Osteoblast (primary cell): Measurements from ENCODE around the gene AKAP7. TPM values are rescaled to one million over a fixed set of nuclear protein-coding genes. Genes with fewer than 3 reads are reported as not detected.
A peak's percentile ranks its signal among the peaks of the same experiment; 100 is the strongest.

Experiments used
- DNase-seq: peaks from one replicate; pipeline ENCODE4 v3.0.0; 2011; ENCODE audit warnings: low spot score, mixed read lengths; ENCODE audit not compliant: insufficient read length; ENCODE audit errors: missing footprints
- H2AFZ ChIP-seq: 2 replicates; pipeline ENCODE4 v1.6.0; 2011; ENCODE audit warnings: mild to moderate bottlenecking, low read length
- H3K27ac ChIP-seq: 2 replicates; pipeline ENCODE4 v1.5.1; 2011; ENCODE audit warnings: mild to moderate bottlenecking, low read depth, low read length, moderate library complexity
- H3K27me3 ChIP-seq: 2 replicates; pipeline ENCODE4 v1.6.0; 2012; ENCODE audit warnings: mild to moderate bottlenecking, control low read depth, inconsistent platforms, low read length, moderate library complexity; ENCODE audit not compliant: insufficient read depth
- H3K36me3 ChIP-seq: 2 replicates; pipeline ENCODE4 v1.5.1; 2011; ENCODE audit warnings: mild to moderate bottlenecking, low read length, control low read depth, moderate library complexity; ENCODE audit not compliant: insufficient read depth
- H3K4me1 ChIP-seq: 2 replicates; pipeline ENCODE4 v1.5.1; 2011; ENCODE audit warnings: mild to moderate bottlenecking, low read length, control low read depth, moderate library complexity; ENCODE audit not compliant: insufficient read depth
- H3K4me2 ChIP-seq: 2 replicates; pipeline ENCODE4 v1.6.0; 2011; ENCODE audit warnings: mild to moderate bottlenecking, low read length; ENCODE audit not compliant: insufficient read depth
- H3K4me3 ChIP-seq: fragments of 200-600 bp; sonication (generic); 3 replicates; pipeline ENCODE4 v1.5.1; 2012; ENCODE audit warnings: mild to moderate bottlenecking, low read length, inconsistent platforms; ENCODE audit not compliant: insufficient read depth
- H3K79me2 ChIP-seq: 2 replicates; pipeline ENCODE4 v1.6.0; 2012; ENCODE audit warnings: mild to moderate bottlenecking, low read length, control low read depth, inconsistent platforms; ENCODE audit not compliant: insufficient read depth
- H3K9me3 ChIP-seq: 2 replicates; pipeline ENCODE4 v1.5.1; 2011; ENCODE audit warnings: low read depth, low read length, control low read depth
- H4K20me1 ChIP-seq: 2 replicates; pipeline ENCODE4 v1.6.0; 2012; ENCODE audit warnings: mild to moderate bottlenecking, low read length, control low read depth; ENCODE audit not compliant: insufficient read depth
- total RNA-seq: library from RNA; depleted of rRNA; stranded (reverse); fragments of >200 nt; gene quantifications from 2 replicates; pipeline ENCODE4 v1.2.3, GENCODE V29; 2012
- TF ChIP-seq, protein P1 (sequence below): IDR thresholded peaks from 2 replicates; pipeline ENCODE4 v1.5.1; 2011; ENCODE audit warnings: mild to moderate bottlenecking, low read depth, low read length, moderate library complexity; ENCODE audit errors: extremely low read depth

AKAP7 gene
- total RNA-seq, 1 donor: 4.0 TPM

DNA sequence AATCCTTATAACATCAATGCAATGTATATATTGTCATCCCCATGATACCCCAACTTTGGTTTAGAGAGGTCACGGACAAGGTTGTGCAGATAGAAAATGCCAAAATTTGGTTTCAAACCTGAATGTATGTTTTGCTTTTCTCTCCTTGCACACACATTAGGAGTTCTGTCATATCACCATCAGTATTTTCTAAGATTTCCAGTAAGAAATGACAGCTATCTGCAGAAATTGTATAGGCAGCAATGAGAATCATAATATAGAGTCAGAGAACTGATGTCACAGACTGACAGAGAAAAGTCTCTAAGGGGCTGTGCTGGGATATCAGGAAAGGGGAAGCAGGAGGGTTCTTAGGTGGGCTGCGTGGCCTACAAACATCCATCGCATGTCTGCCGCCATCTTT is 140.0 kb downstream of the AKAP7 start:
- Histone ChIP-seq H2AFZ (no peak overlapping the region), H4K20me1 (no peaks in the 10 kb centered on the region), H3K27ac (no peak overlapping the region), H3K9me3 (no peaks in the 10 kb centered on the region), H3K4me2 (no peak overlapping the region), H3K4me3 (no peak overlapping the region), H3K79me2 (no peaks in the 10 kb centered on the region), H3K27me3 (no peaks in the 10 kb centered on the region), H3K4me1 (no peaks in the 10 kb centered on the region), H3K36me3 (no peaks in the 10 kb centered on the region)
- TF ChIP-seq, protein P1, sequence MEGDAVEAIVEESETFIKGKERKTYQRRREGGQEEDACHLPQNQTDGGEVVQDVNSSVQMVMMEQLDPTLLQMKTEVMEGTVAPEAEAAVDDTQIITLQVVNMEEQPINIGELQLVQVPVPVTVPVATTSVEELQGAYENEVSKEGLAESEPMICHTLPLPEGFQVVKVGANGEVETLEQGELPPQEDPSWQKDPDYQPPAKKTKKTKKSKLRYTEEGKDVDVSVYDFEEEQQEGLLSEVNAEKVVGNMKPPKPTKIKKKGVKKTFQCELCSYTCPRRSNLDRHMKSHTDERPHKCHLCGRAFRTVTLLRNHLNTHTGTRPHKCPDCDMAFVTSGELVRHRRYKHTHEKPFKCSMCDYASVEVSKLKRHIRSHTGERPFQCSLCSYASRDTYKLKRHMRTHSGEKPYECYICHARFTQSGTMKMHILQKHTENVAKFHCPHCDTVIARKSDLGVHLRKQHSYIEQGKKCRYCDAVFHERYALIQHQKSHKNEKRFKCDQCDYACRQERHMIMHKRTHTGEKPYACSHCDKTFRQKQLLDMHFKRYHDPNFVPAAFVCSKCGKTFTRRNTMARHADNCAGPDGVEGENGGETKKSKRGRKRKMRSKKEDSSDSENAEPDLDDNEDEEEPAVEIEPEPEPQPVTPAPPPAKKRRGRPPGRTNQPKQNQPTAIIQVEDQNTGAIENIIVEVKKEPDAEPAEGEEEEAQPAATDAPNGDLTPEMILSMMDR: no peak
- DNase-seq: no peak

DNA sequence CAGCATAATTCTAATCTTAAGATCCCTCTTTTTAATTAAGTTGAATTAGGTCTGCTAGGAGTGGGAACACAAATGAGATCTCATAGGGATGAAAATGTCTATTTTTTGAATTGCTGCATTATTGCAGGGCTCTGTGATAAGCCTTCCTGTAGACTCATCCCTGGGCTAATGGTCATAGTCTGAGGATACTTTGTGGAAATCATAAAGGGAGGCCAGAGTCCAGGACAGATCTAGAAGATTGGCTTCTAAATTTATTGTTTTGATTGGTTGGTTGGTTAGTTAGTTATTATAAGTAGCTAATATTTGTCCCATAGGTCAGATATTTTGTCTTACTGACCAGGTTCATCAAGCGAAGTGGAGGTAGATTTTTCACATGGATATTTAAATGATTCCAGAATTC is 142.3 kb downstream of the AKAP7 start:
- Histone ChIP-seq H3K4me2 (no peak overlapping the region), H3K27me3 (no peaks in the 10 kb centered on the region), H4K20me1 (no peaks in the 10 kb centered on the region), H3K4me3 (no peak overlapping the region), H3K79me2 (no peaks in the 10 kb centered on the region), H2AFZ (no peak overlapping the region), H3K4me1 (no peaks in the 10 kb centered on the region), H3K36me3 (no peaks in the 10 kb centered on the region), H3K27ac (no peak overlapping the region), H3K9me3 (no peaks in the 10 kb centered on the region)
- DNase-seq: peak; percentile 30
- TF ChIP-seq, protein P1: no peak

DNA sequence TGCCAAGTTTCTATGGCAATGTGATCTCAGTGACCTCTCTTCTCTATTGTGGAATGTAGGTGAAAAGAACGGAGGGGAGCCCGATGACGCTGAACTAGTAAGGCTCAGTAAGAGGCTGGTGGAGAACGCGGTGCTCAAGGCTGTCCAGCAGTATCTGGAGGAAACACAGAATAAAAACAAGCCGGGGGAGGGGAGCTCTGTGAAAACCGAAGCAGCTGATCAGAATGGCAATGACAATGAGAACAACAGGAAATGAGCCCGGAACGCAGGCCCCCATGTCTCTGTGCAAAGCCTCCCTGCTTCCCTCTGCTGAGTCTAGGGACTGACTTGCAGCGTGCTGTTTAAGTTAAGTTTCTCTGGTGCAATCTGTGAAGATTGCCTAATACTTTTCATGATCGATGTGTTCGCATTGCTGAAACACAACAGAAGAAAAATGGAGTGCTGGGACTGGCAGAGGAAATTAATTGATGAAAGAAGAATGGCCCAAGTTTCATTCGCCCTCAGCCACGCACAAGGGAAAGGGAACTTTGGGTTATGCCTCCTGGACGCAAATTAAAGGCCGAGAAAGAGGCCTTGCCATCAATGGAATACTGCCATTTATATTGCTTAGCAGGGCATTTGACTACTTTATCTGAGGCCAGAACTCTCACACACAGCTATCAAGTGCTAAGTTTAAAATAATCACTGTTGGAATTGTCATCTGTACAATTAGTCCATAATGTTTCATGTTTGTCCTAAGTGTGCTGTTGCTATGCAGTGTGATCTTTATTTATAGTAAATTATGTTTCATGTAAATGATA is 146.4 kb downstream of the AKAP7 start:
- H2AFZ ChIP-seq: no peak overlapping the region
- no peak overlapping the region for H3K4me3 ChIP-seq
- TF ChIP-seq, protein P1: no peak
- no peaks in the 10 kb centered on the region for H3K27me3 ChIP-seq
- H3K9me3 ChIP-seq: no peaks in the 10 kb centered on the region
- H3K4me1 ChIP-seq: no peaks in the 10 kb centered on the region
- H4K20me1 ChIP-seq: no peaks in the 10 kb centered on the region
- H3K79me2 ChIP-seq: no peaks in the 10 kb centered on the region
- DNase-seq: no peak
- no peaks in the 10 kb centered on the region for H3K36me3 ChIP-seq
- no peak overlapping the region for H3K27ac ChIP-seq
- H3K4me2 ChIP-seq: no peak overlapping the region

DNA sequence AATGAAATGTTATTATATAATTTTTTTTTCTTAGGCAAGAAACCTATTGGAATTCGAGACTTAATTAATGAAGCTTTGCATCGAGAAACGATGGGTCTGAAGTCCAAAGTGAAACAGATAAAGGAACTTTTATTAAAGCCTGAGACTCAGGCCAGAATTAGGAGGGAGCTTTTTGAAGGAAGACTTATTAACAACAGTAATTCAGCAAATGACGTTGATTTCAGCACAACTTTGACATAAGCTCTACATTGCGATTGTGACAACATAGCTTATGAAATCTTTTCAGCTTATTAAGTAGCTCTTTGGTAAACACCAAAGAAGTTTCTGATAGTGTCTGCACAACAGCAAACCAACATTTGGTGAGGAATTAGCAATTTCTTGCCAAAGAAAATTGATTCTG is 147.1 kb downstream of the AKAP7 start:
- DNase-seq: no peak
- H3K36me3 ChIP-seq: no peaks in the 10 kb centered on the region
- H4K20me1 ChIP-seq: no peaks in the 10 kb centered on the region
- no peaks in the 10 kb centered on the region for H3K4me1 ChIP-seq
- H3K27me3 ChIP-seq: no peaks in the 10 kb centered on the region
- H3K27ac ChIP-seq: no peak overlapping the region
- TF ChIP-seq, protein P1: no peak
- no peak overlapping the region for H2AFZ ChIP-seq
- H3K4me2 ChIP-seq: no peak overlapping the region
- no peaks in the 10 kb centered on the region for H3K79me2 ChIP-seq
- H3K4me3 ChIP-seq: no peak overlapping the region
- no peaks in the 10 kb centered on the region for H3K9me3 ChIP-seq
